Stimulated activated CD8-positive, alpha-beta memory T cell treated with anti-CD3 and anti-CD28 coated beads, Interleukin-4, amount 100 ng/mL, for 24 hours (primary cell): ENCODE measurements around the gene SINHCAF.
"Not testable (repeated sequence)": the region's sequence is repeated elsewhere in the genome, so short reads cannot be mapped to it uniquely, and the experiment has no call there.

Experiments used
- DNase-seq: peaks from one replicate; pipeline ENCODE4 v3.0.0-alpha.2; 2020; ENCODE audit warnings: low read depth

SINHCAF gene

GRCh38 chr12:31306866-31307265, 19.1 kb downstream of the SINHCAF start:
- DNase-seq: no peak

GRCh38 chr12:31303466-31303865, 22.5 kb downstream of the SINHCAF start:
- DNase-seq: no peak

GRCh38 chr12:31301311-31301710, 24.6 kb downstream of the SINHCAF start:
- DNase-seq: no peak

GRCh38 chr12:31300783-31301182, 25.2 kb downstream of the SINHCAF start:
- DNase-seq: no peak

- DNase-seq: no peak
These were observed 25.6 kb downstream of the SINHCAF start for GRCh38 chr12:31300341-31300740.

GRCh38 chr12:31298922-31299321, 27.0 kb downstream of the SINHCAF start:
- DNase-seq: no peak

- DNase-seq: no peak
These were observed 27.4 kb downstream of the SINHCAF start for GRCh38 chr12:31298515-31298910.

GRCh38 chr12:31297572-31298514, 28.1 kb downstream of the SINHCAF start:
- no peak for DNase-seq

- no peak for DNase-seq
These were observed 36.5 kb downstream of the SINHCAF start for GRCh38 chr12:31289441-31289840.

GRCh38 chr12:31288381-31288780, 37.6 kb downstream of the SINHCAF start:
- no peak for DNase-seq

GRCh38 chr12:31280183-31280582, 45.8 kb downstream of the SINHCAF start:
- DNase-seq: no peak

GRCh38 chr12:31279390-31279924, 46.5 kb downstream of the SINHCAF start:
- DNase-seq: no peak

GRCh38 chr12:31278832-31279231, 47.1 kb downstream of the SINHCAF start:
- DNase-seq: no peak

- no peak for DNase-seq
These were observed 47.5 kb downstream of the SINHCAF start for GRCh38 chr12:31278424-31278823.

GRCh38 chr12:31277081-31277480, 48.9 kb downstream of the SINHCAF start:
- no peak for DNase-seq

GRCh38 chr12:31275491-31275890, 50.5 kb downstream of the SINHCAF start:
- no peak for DNase-seq

- no peak for DNase-seq
These were observed 51.2 kb downstream of the SINHCAF start for GRCh38 chr12:31274520-31275300.

GRCh38 chr12:31273794-31274193, 52.2 kb downstream of the SINHCAF start:
- not testable (repeated sequence) for DNase-seq

- DNase-seq: no peak
These were observed 53.2 kb downstream of the SINHCAF start for GRCh38 chr12:31272607-31273225.

- no peak for DNase-seq
These were observed 58.0 kb downstream of the SINHCAF start for GRCh38 chr12:31267966-31268365.

- no peak for DNase-seq
These were observed 60.2 kb downstream of the SINHCAF start for GRCh38 chr12:31265722-31266121.

- no peak for DNase-seq
These were observed 62.3 kb downstream of the SINHCAF start for GRCh38 chr12:31263661-31264060.
